ENCODE data around the gene PKD2.
"Not testable (repeated sequence)": the region's sequence is repeated elsewhere in the genome, so short reads cannot be mapped to it uniquely, and the experiment has no call there.

Gene PKD2

GRCh38 chr4:88078579-88078978, 71.1 kb downstream of the PKD2 start:
- no peak for DNase-seq

GRCh38 chr4:88080626-88081025, 73.2 kb downstream of the PKD2 start:
- DNase-seq: no peak

- DNase-seq: no peak
These were observed 79.6 kb downstream of the PKD2 start for GRCh38 chr4:88087004-88087403.

- no peak for DNase-seq
These were observed 83.5 kb downstream of the PKD2 start for GRCh38 chr4:88090898-88091297.

GRCh38 chr4:88091378-88091777, 83.9 kb downstream of the PKD2 start:
- DNase-seq: no peak

- DNase-seq: no peak
These were observed 86.4 kb downstream of the PKD2 start for GRCh38 chr4:88093874-88094273.

- no peak for DNase-seq
These were observed 89.9 kb downstream of the PKD2 start for GRCh38 chr4:88097301-88097700.

GRCh38 chr4:88097781-88098180, 90.3 kb downstream of the PKD2 start:
- DNase-seq: no peak

- DNase-seq: no peak
These were observed 91.7 kb downstream of the PKD2 start for GRCh38 chr4:88098993-88099752.

GRCh38 chr4:88101165-88101564, 93.7 kb downstream of the PKD2 start:
- DNase-seq: no peak

GRCh38 chr4:88102026-88102425, 94.6 kb downstream of the PKD2 start:
- DNase-seq: no peak

- DNase-seq: no peak
These were observed 97.6 kb downstream of the PKD2 start for GRCh38 chr4:88104902-88105610.

- DNase-seq: no peak
These were observed 98.8 kb downstream of the PKD2 start for GRCh38 chr4:88106205-88106604.

- no peak for DNase-seq
These were observed 100.1 kb downstream of the PKD2 start for GRCh38 chr4:88107406-88108107.

- DNase-seq: not testable (repeated sequence)
These were observed 100.7 kb downstream of the PKD2 start for GRCh38 chr4:88108108-88108465.

- no peak for DNase-seq
These were observed 101.3 kb downstream of the PKD2 start for GRCh38 chr4:88108747-88109122.

- DNase-seq: no peak
These were observed 101.9 kb downstream of the PKD2 start for GRCh38 chr4:88109123-88109881.

GRCh38 chr4:88110826-88111225, 103.4 kb downstream of the PKD2 start:
- no peak for DNase-seq

GRCh38 chr4:88112856-88113255, 105.4 kb downstream of the PKD2 start:
- DNase-seq: no peak

GRCh38 chr4:88115587-88115986, 108.2 kb downstream of the PKD2 start:
- DNase-seq: no peak

- no peak for DNase-seq
These were observed 112.5 kb downstream of the PKD2 start for GRCh38 chr4:88119943-88120342.

- not testable (repeated sequence) for DNase-seq
These were observed 114.8 kb downstream of the PKD2 start for GRCh38 chr4:88122260-88122659.
